Panc1 (cell line): ENCODE results near the gene ZNF226. TPM values are rescaled to one million over a fixed set of nuclear protein-coding genes. Genes with fewer than 3 reads are reported as not detected.

ENCODE experiments used
- ATAC-seq: fragments of 200-7000 bp; cut with Tn5 transposase; 2 replicates; pipeline ENCODE4 v1.9.1; 2020; ENCODE audit warnings: mild to moderate bottlenecking, moderate library complexity
- BruUV-seq: library from RNA; stranded (reverse); fragments of 400-500 nt; replicated peaks from 2 replicates; lab custom pipeline; 2021; lab: Mats Ljungman, UMichigan
- CTCF ChIA-PET: fragments of 300-600 bp; sonication (Branson Sonifier 250); formaldehyde crosslinking; loops from one replicate; lab custom pipeline; 2022; ENCODE audit warnings: antibody characterized with exemption; lab: Charles Lee
- POLR2A ChIA-PET: fragments of 300-600 bp; sonication (Branson Sonifier 250); formaldehyde crosslinking; loops from one replicate; lab custom pipeline; 2022; ENCODE audit warnings: antibody characterized with exemption; lab: Charles Lee
- DNase-seq: peaks from one replicate; pipeline ENCODE4 v3.0.0-alpha.2; 2010; ENCODE audit warnings: low read depth, low spot score
- H3K27ac ChIP-seq: 2 replicates; pipeline ENCODE4 v1.5.1; 2011; ENCODE audit warnings: mild to moderate bottlenecking, low read length, inconsistent platforms
- H3K27me3 ChIP-seq: fragments of 200-500 bp; sonication (Bioruptor generic); 2 replicates; pipeline ENCODE4 v1.6.0; 2014; ENCODE audit warnings: low read length, inconsistent platforms; ENCODE audit not compliant: control insufficient read depth, insufficient read depth
- H3K36me3 ChIP-seq: fragments of 200-500 bp; sonication (Bioruptor generic); 2 replicates; pipeline ENCODE4 v1.5.1; 2014; ENCODE audit warnings: inconsistent platforms, mild to moderate bottlenecking, low read length, moderate library complexity; ENCODE audit not compliant: control insufficient read depth, insufficient read depth
- H3K4me1 ChIP-seq: 2 replicates; pipeline ENCODE4 v1.5.1; 2011; ENCODE audit warnings: inconsistent platforms, mild to moderate bottlenecking, low read length, moderate library complexity; ENCODE audit not compliant: control insufficient read depth, insufficient read depth
- H3K4me3 ChIP-seq, 2 experiments: 2 replicates each; pipeline ENCODE4 v1.5.1; 2011 to 2012; ENCODE audit warnings: low read depth in 2 of 2, low read length in 2 of 2, mild to moderate bottlenecking in 2 of 2, inconsistent platforms in 1 of 2, moderate library complexity in 1 of 2
- H3K9me3 ChIP-seq: fragments of 200-500 bp; sonication (Bioruptor generic); 2 replicates; pipeline ENCODE4 v1.5.1; 2014; ENCODE audit warnings: low read depth, mild to moderate bottlenecking, inconsistent platforms, low read length, moderate library complexity; ENCODE audit not compliant: control insufficient read depth, insufficient read depth
- POLR2AphosphoS5 ChIP-seq: IDR thresholded peaks from 2 replicates; pipeline ENCODE4 v1.6.1; 2012; ENCODE audit warnings: mild to moderate bottlenecking, low read depth, low read length, moderate library complexity
- SIN3A ChIP-seq: IDR thresholded peaks from 2 replicates; pipeline ENCODE4 v1.6.1; 2012; ENCODE audit warnings: low read depth, mild to moderate bottlenecking, low read length, moderate library complexity, borderline replicate concordance; ENCODE audit not compliant: insufficient read depth
- TCF7L2 ChIP-seq: IDR thresholded peaks from 2 replicates; pipeline ENCODE4 v1.6.1; 2011; ENCODE audit warnings: mild to moderate bottlenecking, low read depth, low read length, inconsistent platforms
- in situ Hi-C: cut with HindIII; loops from 2 replicates; pipeline ENCODE4 v1.10.0; 2016; ENCODE audit warnings: low sequenced_read_pairs, low pct_unique_long_range_greater_than_20kb
- intact Hi-C: fragments of 100-400 bp; cut with micrococcal nuclease; formaldehyde crosslinking; loops from one replicate; pipeline ENCODE4 v1.10.0; 2022; ENCODE audit not compliant: unreplicated experiment
- total RNA-seq: library from RNA; stranded (reverse); gene quantifications from one replicate; pipeline ENCODE4 v1.2.1, GENCODE V29; 2021; ENCODE audit not compliant: unreplicated experiment
- TF ChIP-seq, protein P1 (sequence below): fragments of 450-650 bp; IDR thresholded peaks from 2 replicates; pipeline ENCODE4 v1.5.1; 2017; ENCODE audit warnings: mild to moderate bottlenecking
- TF ChIP-seq, protein P2 (sequence below), 2 experiments: IDR thresholded peaks; 2 replicates each; pipeline ENCODE4 v1.6.1; 2011 to 2012; ENCODE audit warnings: low read depth in 2 of 2, control low read depth in 1 of 2, low read length in 1 of 2, mild to moderate bottlenecking in 1 of 2, moderate library complexity in 1 of 2; ENCODE audit not compliant: insufficient read depth in 1 of 2

Gene ZNF226
- total RNA-seq, 1 experiment from 2014 or later: 21.7 TPM

DNA sequence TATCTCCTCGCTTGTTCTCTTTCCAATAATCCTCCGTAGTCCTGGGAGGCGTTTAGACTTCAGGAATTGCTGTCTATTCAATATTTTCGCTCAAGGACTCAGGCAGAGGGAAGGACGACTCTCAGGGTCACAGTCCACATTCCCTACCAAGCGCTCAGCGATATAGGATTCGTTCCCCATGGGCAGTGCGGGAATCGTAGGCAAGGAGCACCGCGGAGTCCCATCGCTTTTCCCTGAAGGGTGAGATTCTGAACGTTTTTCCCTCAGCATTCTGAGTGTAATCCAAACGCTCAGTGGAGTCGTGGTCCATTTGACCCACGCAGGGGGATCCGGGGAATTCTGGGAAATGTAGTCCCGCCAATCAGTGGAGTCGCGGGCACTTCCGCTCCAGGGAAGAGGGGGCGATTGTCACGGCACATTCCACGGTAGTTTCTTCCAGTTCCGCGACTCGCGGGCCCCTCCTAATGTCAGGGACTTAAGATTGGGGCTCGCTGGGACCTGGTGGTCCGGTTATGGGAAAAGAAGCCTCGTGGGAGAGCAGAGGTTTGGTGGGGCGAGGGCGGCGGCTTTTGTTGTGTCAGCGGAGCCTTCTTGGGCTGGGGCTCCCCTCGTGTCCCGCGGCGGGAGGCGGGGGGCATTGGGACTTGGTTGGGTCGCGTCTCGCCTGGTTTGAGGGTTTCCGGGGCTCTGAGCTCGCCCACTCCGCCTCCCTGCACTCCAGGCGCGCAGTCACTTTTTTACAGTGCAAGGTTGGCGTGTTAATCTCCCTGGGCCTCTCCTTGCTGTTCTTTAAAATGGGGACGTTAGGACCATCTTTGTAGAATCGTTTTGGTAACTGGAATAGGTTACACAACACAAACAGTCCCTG is 23.5 kb upstream of the ZNF226 start, which contains the start of gene ZNF234:
TSS of gene ZNF234 (plus strand) at position 364 of the 868 bp plus-strand sequence. CDS start 3,079 bp downstream, outside the sequence.
- peak; percentile 42 for DNase-seq
- H3K4me3 ChIP-seq: peak within 1 kb of the TSS; percentile 82 to 88
- H3K27me3 ChIP-seq: no peaks in the 10 kb centered on the region
- H3K27ac ChIP-seq: peak within 1 kb of the TSS; percentile 95
- TF ChIP-seq SIN3A (peak; percentile 86), TCF7L2 (peak; percentile 44; the same call in 1 of the 2 replicates), POLR2AphosphoS5 (peak; percentile 34; the same call in 1 of the 2 replicates)
- TF ChIP-seq, protein P1, sequence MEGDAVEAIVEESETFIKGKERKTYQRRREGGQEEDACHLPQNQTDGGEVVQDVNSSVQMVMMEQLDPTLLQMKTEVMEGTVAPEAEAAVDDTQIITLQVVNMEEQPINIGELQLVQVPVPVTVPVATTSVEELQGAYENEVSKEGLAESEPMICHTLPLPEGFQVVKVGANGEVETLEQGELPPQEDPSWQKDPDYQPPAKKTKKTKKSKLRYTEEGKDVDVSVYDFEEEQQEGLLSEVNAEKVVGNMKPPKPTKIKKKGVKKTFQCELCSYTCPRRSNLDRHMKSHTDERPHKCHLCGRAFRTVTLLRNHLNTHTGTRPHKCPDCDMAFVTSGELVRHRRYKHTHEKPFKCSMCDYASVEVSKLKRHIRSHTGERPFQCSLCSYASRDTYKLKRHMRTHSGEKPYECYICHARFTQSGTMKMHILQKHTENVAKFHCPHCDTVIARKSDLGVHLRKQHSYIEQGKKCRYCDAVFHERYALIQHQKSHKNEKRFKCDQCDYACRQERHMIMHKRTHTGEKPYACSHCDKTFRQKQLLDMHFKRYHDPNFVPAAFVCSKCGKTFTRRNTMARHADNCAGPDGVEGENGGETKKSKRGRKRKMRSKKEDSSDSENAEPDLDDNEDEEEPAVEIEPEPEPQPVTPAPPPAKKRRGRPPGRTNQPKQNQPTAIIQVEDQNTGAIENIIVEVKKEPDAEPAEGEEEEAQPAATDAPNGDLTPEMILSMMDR: no peak
- TF ChIP-seq, protein P2, sequence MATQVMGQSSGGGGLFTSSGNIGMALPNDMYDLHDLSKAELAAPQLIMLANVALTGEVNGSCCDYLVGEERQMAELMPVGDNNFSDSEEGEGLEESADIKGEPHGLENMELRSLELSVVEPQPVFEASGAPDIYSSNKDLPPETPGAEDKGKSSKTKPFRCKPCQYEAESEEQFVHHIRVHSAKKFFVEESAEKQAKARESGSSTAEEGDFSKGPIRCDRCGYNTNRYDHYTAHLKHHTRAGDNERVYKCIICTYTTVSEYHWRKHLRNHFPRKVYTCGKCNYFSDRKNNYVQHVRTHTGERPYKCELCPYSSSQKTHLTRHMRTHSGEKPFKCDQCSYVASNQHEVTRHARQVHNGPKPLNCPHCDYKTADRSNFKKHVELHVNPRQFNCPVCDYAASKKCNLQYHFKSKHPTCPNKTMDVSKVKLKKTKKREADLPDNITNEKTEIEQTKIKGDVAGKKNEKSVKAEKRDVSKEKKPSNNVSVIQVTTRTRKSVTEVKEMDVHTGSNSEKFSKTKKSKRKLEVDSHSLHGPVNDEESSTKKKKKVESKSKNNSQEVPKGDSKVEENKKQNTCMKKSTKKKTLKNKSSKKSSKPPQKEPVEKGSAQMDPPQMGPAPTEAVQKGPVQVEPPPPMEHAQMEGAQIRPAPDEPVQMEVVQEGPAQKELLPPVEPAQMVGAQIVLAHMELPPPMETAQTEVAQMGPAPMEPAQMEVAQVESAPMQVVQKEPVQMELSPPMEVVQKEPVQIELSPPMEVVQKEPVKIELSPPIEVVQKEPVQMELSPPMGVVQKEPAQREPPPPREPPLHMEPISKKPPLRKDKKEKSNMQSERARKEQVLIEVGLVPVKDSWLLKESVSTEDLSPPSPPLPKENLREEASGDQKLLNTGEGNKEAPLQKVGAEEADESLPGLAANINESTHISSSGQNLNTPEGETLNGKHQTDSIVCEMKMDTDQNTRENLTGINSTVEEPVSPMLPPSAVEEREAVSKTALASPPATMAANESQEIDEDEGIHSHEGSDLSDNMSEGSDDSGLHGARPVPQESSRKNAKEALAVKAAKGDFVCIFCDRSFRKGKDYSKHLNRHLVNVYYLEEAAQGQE (IDR thresholded peaks at IDR 0.05; ENCODE audit: insufficient read depth in 1 of 2, low read depth in 2 of 2, low read length in 1 of 2): no peak
- H3K4me1 ChIP-seq: peaks cover 3% of the 10 kb centered on the region; the same call in 1 of the 2 replicates
- CTCF ChIA-PET: no interaction called here
- intact Hi-C loops (no loop called here), in situ Hi-C loops (no loop called here)
- POLR2A ChIA-PET: no interaction called here
- H3K36me3 ChIP-seq: no peaks in the 10 kb centered on the region
- BruUV-seq: TSS peak; percentile 63
- H3K9me3 ChIP-seq: no peaks in the 10 kb centered on the region
- peak; percentile 97 for ATAC-seq

DNA sequence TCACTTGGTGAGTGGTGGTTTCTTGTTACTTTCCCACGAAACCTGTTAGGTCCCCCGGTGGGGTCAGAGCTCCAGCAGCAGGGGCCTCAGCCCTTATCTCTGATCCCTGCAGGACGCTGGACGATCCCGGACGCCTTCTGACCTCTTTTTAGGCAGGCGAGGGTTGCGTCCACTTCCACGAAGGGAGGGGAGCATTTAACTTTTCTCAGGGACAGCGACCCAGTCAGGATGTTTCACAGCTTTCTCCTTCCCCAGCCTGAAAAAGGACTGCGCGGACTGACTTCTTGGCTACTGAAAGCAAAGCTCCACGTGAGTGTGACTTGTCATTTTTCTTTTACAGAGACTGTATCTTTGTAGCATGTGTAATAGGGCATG is 22.9 kb upstream of the ZNF226 start:
- intact Hi-C loops (no loop called here), in situ Hi-C loops (no loop called here)
- H3K9me3 ChIP-seq: no peaks in the 10 kb centered on the region
- H3K27ac ChIP-seq: peak overlapping the region; percentile 95
- POLR2A ChIA-PET: no interaction called here
- peak overlapping the region; percentile 82 to 88 for H3K4me3 ChIP-seq
- no peaks in the 10 kb centered on the region for H3K36me3 ChIP-seq
- TF ChIP-seq, protein P2 (IDR thresholded peaks at IDR 0.05; ENCODE audit: insufficient read depth in 1 of 2, low read depth in 2 of 2, low read length in 1 of 2): no peak
- no peak for TF ChIP-seq SIN3A
- TF ChIP-seq TCF7L2: no peak
- TF ChIP-seq POLR2AphosphoS5: no peak
- TF ChIP-seq, protein P1: no peak
- CTCF ChIA-PET: no interaction called here
- peak; percentile 61 for ATAC-seq
- BruUV-seq: no TSS peak
- peaks cover 3% of the 10 kb centered on the region; the same call in 1 of the 2 replicates for H3K4me1 ChIP-seq
- no peaks in the 10 kb centered on the region for H3K27me3 ChIP-seq
- no peak for DNase-seq
